ENCODE measurements around the gene SDK2. TPM values are rescaled to one million over a fixed set of nuclear protein-coding genes. Genes with fewer than 3 reads are reported as not detected.

The SDK2 gene
- total RNA-seq, 4 donors from 2014 or later: 0.18 to 3.3 (median 1.2) TPM

GRCh38 chr17:73466704-73467433 lies 177.4 kb downstream of the SDK2 start:
- TF ChIP-seq POLR2A (IDR thresholded peaks at IDR 0.05): no peak
- no peaks in the 10 kb centered on the region for H3K4me1 ChIP-seq
- no peaks in the 10 kb centered on the region for H3K27me3 ChIP-seq
- H3K4me3 ChIP-seq: no peak overlapping the region
- no peaks in the 10 kb centered on the region for H3K36me3 ChIP-seq
- H3K27ac ChIP-seq: no peak overlapping the region
- H3K9me3 ChIP-seq: no peaks in the 10 kb centered on the region
- DNase-seq: no peak

GRCh38 chr17:73465953-73466230 lies 178.4 kb downstream of the SDK2 start:
- H3K9me3 ChIP-seq: no peaks in the 10 kb centered on the region
- H3K4me1 ChIP-seq: no peaks in the 10 kb centered on the region
- no peaks in the 10 kb centered on the region for H3K36me3 ChIP-seq
- no peak for TF ChIP-seq CTCF (IDR thresholded peaks at IDR 0.05)
- TF ChIP-seq POLR2A (IDR thresholded peaks at IDR 0.05): no peak
- no peak for DNase-seq
- H3K27me3 ChIP-seq: no peaks in the 10 kb centered on the region
- no peak overlapping the region for H3K4me3 ChIP-seq
- no peak overlapping the region for H3K27ac ChIP-seq

- H3K9me3 ChIP-seq: no peaks in the 10 kb centered on the region
- DNase-seq: no peak
- H3K4me3 ChIP-seq: no peak overlapping the region
- H3K27me3 ChIP-seq: no peaks in the 10 kb centered on the region
- TF ChIP-seq POLR2A (IDR thresholded peaks at IDR 0.05) (no peak), CTCF (IDR thresholded peaks at IDR 0.05) (no peak)
- no peak overlapping the region for H3K27ac ChIP-seq
- H3K4me1 ChIP-seq: no peaks in the 10 kb centered on the region
- no peaks in the 10 kb centered on the region for H3K36me3 ChIP-seq
Measured at GRCh38 chr17:73465130-73465952, 178.9 kb downstream of the SDK2 start.

- no peak for TF ChIP-seq CTCF (IDR thresholded peaks at IDR 0.05)
- no peak for TF ChIP-seq POLR2A (IDR thresholded peaks at IDR 0.05)
- no peak for DNase-seq
- Histone ChIP-seq H3K9me3 (no peaks in the 10 kb centered on the region), H3K4me1 (no peaks in the 10 kb centered on the region), H3K27me3 (no peaks in the 10 kb centered on the region), H3K27ac (no peak overlapping the region), H3K4me3 (no peak overlapping the region), H3K36me3 (no peaks in the 10 kb centered on the region)
Measured at GRCh38 chr17:73464447-73464846, 179.8 kb downstream of the SDK2 start.

DNA sequence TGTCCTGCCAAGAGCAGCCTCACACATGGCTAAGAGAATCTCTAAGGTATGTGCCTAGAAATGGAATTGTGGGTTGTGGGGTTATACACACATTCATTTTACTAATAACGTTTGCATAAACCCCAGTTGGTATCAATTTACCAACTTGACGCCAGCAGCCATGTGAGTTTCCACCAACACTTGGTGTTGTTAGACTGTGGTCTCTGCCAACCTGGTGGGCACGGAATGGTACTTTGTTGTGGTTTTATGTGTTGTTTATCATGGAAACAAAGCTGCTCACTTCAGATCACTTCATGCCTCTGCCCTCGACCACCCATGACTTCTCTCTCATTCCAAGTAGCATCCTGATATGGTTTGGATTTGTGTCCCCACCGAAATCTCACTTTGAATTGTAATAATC lies 180.4 kb downstream of the SDK2 start:
- H3K9me3 ChIP-seq: no peaks in the 10 kb centered on the region
- H3K27me3 ChIP-seq: no peaks in the 10 kb centered on the region
- no peak overlapping the region for H3K27ac ChIP-seq
- H3K4me3 ChIP-seq: no peak overlapping the region
- no peaks in the 10 kb centered on the region for H3K36me3 ChIP-seq
- no peaks in the 10 kb centered on the region for H3K4me1 ChIP-seq
- TF ChIP-seq CTCF (IDR thresholded peaks at IDR 0.05) (no peak), POLR2A (IDR thresholded peaks at IDR 0.05) (no peak)
- DNase-seq: no peak

GRCh38 chr17:73462823-73463222 lies 181.4 kb downstream of the SDK2 start:
- no peaks in the 10 kb centered on the region for H3K36me3 ChIP-seq
- TF ChIP-seq CTCF (IDR thresholded peaks at IDR 0.05) (no peak), POLR2A (IDR thresholded peaks at IDR 0.05) (no peak)
- H3K4me3 ChIP-seq: no peak overlapping the region
- no peak overlapping the region for H3K27ac ChIP-seq
- no peaks in the 10 kb centered on the region for H3K27me3 ChIP-seq
- DNase-seq: no peak
- H3K9me3 ChIP-seq: no peaks in the 10 kb centered on the region
- no peaks in the 10 kb centered on the region for H3K4me1 ChIP-seq

Data from Peyer's patch (tissue), 4 donors.